HepG2 (cell line): Measurements from ENCODE around the gene BCL6. TPM values are rescaled to one million over a fixed set of nuclear protein-coding genes. Genes with fewer than 3 reads are reported as not detected.

Experiments used
- CEBPG ChIP-seq: IDR thresholded peaks from 2 replicates; pipeline ENCODE4 v1.6.1; 2016
- DNMT3B ChIP-seq: conservative IDR thresholded peaks from 2 replicates; pipeline ENCODE4 v1.6.1; 2016; ENCODE audit warnings: missing biosample characterization, control low read depth
- EED ChIP-seq: sonication (generic); formaldehyde crosslinking; IDR thresholded peaks from 2 replicates; pipeline ENCODE4 v1.5.0; 2020; ENCODE audit warnings: mild to moderate bottlenecking, missing genetic modification reagents
- HBP1 ChIP-seq: IDR thresholded peaks from 2 replicates; pipeline ENCODE4 v1.6.1; 2016; ENCODE audit warnings: low read depth, control low read depth
- KDM5A ChIP-seq: fragments of 200-600 bp; sonication (generic); IDR thresholded peaks from 2 replicates; pipeline ENCODE4 v1.7.0; 2018; ENCODE audit warnings: antibody characterized with exemption, mild to moderate bottlenecking, low read length, borderline replicate concordance
- LBX2 ChIP-seq: sonication (generic); formaldehyde crosslinking; IDR thresholded peaks from 2 replicates; pipeline ENCODE4 v1.5.0; 2020; ENCODE audit warnings: missing genetic modification reagents, mild to moderate bottlenecking, borderline replicate concordance
- PHF8 ChIP-seq: sonication (generic); formaldehyde crosslinking; IDR thresholded peaks from 2 replicates; pipeline ENCODE4 v1.5.0; 2020; ENCODE audit warnings: missing genetic modification reagents
- POLR2A ChIP-seq, 2 experiments: IDR thresholded peaks; 2 replicates each; pipeline ENCODE4 v1.6.1; 2011; ENCODE audit warnings: low read depth in 2 of 2, low read length in 2 of 2, mild to moderate bottlenecking in 1 of 2, moderate library complexity in 1 of 2; ENCODE audit not compliant: insufficient read depth in 1 of 2
- SIN3A ChIP-seq: IDR thresholded peaks from 2 replicates; pipeline ENCODE4 v1.6.1; 2011; ENCODE audit warnings: low read depth, mild to moderate bottlenecking, control low read depth, low read length, borderline replicate concordance
- SRSF4 ChIP-seq: fragments of 200-400 bp; formaldehyde crosslinking; IDR thresholded peaks from one replicate; pipeline ENCODE4 v1.6.1; 2018; ENCODE audit warnings: mild to moderate bottlenecking, low read depth, low read length, moderate library complexity; ENCODE audit not compliant: poor library complexity, severe bottlenecking
- THAP11 ChIP-seq: IDR thresholded peaks from 2 replicates; pipeline ENCODE4 v1.6.1; 2016; ENCODE audit warnings: missing biosample characterization, missing genetic modification reagents
- ZBTB37 ChIP-seq: sonication (generic); formaldehyde crosslinking; IDR thresholded peaks from 2 replicates; pipeline ENCODE4 v1.4.0; 2020; ENCODE audit warnings: mild to moderate bottlenecking, missing genetic modification reagents
- ZFP36 ChIP-seq: fragments of 150-350 bp; IDR thresholded peaks from 2 replicates; pipeline ENCODE4 v1.6.1; 2018; ENCODE audit warnings: borderline replicate concordance, low read length, low read depth; ENCODE audit not compliant: partially characterized antibody
- ZNF800 ChIP-seq: sonication (generic); formaldehyde crosslinking; IDR thresholded peaks from 2 replicates; pipeline ENCODE4 v1.4.0; 2020; ENCODE audit warnings: missing genetic modification reagents
- polyA plus RNA-seq, 8 experiments: library from polyadenylated mRNA; depleted of rRNA in 3 of 8; stranded (reverse) in 7 of 8; unstranded in 1 of 8; fragments of >200 nt; fragmentation: Illumina TruSeq in 4 of 8; extraction: Trizol in 4 of 8; gene quantifications; 2 replicates each; pipeline versions ENCODE4 v1.2.1 to v1.2.3, GENCODE V29; 2011 to 2016; ENCODE audit warnings: low read depth in 4 of 8, missing spikeins in 1 of 8, mixed read lengths in 1 of 8; ENCODE audit not compliant: insufficient read depth in 1 of 8
- total RNA-seq, 5 experiments: library from RNA; depleted of rRNA; stranded (reverse); fragments of >200 nt; fragmentation: Illumina TruSeq; extraction: Trizol; gene quantifications; 2 replicates each; pipeline ENCODE4 v1.2.3, GENCODE V29; 2016; ENCODE audit warnings: low read depth in 1 of 5
- TF ChIP-seq, protein P1 (sequence below): sonication (generic); formaldehyde crosslinking; IDR thresholded peaks from 2 replicates; pipeline ENCODE4 v1.4.0; 2020; ENCODE audit warnings: low read depth, mild to moderate bottlenecking, missing genetic modification reagents
- TF ChIP-seq, protein P2 (sequence below): sonication (generic); formaldehyde crosslinking; IDR thresholded peaks from 2 replicates; pipeline ENCODE4 v1.8.1; 2023; ENCODE audit warnings: mild to moderate bottlenecking, missing genetic modification reagents
- TF ChIP-seq, protein P3 (sequence below): sonication (generic); formaldehyde crosslinking; IDR thresholded peaks from 2 replicates; pipeline ENCODE4 v1.9.0; 2021; ENCODE audit warnings: missing genetic modification reagents, borderline replicate concordance

BCL6 gene
- total and polyA plus RNA-seq, 2 of the 13 experiments (the other 11 are each of a cell fraction or from before 2014, with no cell fraction given): 21.2 to 53.7 TPM

GRCh38 chr3:187745201-187746058, at the start of gene BCL6 (continued):
- no peak for TF ChIP-seq HBP1 (CRISPR knock-in tag)
- peak; percentile 69 to 82 for TF ChIP-seq POLR2A (IDR thresholded peaks at IDR 0.05; ENCODE audit: insufficient read depth in 1 of 2, low read depth in 2 of 2, low read length in 2 of 2)
- peak; percentile 70; the same call in 1 of the 2 replicates for TF ChIP-seq ZBTB37 (CRISPR knock-in tag)
- TF ChIP-seq ZFP36: no peak
- TF ChIP-seq, protein P1, sequence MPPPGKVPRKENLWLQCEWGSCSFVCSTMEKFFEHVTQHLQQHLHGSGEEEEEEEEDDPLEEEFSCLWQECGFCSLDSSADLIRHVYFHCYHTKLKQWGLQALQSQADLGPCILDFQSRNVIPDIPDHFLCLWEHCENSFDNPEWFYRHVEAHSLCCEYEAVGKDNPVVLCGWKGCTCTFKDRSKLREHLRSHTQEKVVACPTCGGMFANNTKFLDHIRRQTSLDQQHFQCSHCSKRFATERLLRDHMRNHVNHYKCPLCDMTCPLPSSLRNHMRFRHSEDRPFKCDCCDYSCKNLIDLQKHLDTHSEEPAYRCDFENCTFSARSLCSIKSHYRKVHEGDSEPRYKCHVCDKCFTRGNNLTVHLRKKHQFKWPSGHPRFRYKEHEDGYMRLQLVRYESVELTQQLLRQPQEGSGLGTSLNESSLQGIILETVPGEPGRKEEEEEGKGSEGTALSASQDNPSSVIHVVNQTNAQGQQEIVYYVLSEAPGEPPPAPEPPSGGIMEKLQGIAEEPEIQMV (CRISPR knock-in tag): no peak
- TF ChIP-seq, protein P2, sequence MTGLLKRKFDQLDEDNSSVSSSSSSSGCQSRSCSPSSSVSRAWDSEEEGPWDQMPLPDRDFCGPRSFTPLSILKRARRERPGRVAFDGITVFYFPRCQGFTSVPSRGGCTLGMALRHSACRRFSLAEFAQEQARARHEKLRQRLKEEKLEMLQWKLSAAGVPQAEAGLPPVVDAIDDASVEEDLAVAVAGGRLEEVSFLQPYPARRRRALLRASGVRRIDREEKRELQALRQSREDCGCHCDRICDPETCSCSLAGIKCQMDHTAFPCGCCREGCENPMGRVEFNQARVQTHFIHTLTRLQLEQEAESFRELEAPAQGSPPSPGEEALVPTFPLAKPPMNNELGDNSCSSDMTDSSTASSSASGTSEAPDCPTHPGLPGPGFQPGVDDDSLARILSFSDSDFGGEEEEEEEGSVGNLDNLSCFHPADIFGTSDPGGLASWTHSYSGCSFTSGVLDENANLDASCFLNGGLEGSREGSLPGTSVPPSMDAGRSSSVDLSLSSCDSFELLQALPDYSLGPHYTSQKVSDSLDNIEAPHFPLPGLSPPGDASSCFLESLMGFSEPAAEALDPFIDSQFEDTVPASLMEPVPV (CRISPR knock-in tag): peak; percentile 43; the same call in 1 of the 2 replicates
- no peak for TF ChIP-seq EED (CRISPR knock-in tag)
- TF ChIP-seq ZNF800 (CRISPR knock-in tag): peak; percentile 33; the same call in 1 of the 2 replicates
- TF ChIP-seq LBX2: no peak
- TF ChIP-seq, protein P3, sequence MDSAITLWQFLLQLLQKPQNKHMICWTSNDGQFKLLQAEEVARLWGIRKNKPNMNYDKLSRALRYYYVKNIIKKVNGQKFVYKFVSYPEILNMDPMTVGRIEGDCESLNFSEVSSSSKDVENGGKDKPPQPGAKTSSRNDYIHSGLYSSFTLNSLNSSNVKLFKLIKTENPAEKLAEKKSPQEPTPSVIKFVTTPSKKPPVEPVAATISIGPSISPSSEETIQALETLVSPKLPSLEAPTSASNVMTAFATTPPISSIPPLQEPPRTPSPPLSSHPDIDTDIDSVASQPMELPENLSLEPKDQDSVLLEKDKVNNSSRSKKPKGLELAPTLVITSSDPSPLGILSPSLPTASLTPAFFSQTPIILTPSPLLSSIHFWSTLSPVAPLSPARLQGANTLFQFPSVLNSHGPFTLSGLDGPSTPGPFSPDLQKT (CRISPR knock-in tag): 0 out of 2 replicates have a peak, but pooled peaks have one; percentile 16
- no peak for TF ChIP-seq SRSF4
- peak; percentile 63 for TF ChIP-seq DNMT3B
- peak; percentile 64 for TF ChIP-seq PHF8 (CRISPR knock-in tag)
- TF ChIP-seq CEBPG (CRISPR knock-in tag): peak; percentile 93
- peak; percentile 76 for TF ChIP-seq THAP11 (CRISPR knock-in tag)
- TF ChIP-seq KDM5A: peak; percentile 60; the same call in 1 of the 2 replicates
- peak; percentile 65; the same call in 1 of the 2 replicates for TF ChIP-seq SIN3A
